Measurements from ENCODE around the gene SLC32A1. TPM values are rescaled to one million over a fixed set of nuclear protein-coding genes. Genes with fewer than 3 reads are reported as not detected.

The SLC32A1 gene
- total and polyA plus RNA-seq, 2 of the 13 experiments (the other 11 are each of a cell fraction or from before 2014, with no cell fraction given) = not detected

GRCh38 chr20:38726804-38727606 is 2.7 kb downstream of the SLC32A1 start (continued):
- TF ChIP-seq, protein P1, sequence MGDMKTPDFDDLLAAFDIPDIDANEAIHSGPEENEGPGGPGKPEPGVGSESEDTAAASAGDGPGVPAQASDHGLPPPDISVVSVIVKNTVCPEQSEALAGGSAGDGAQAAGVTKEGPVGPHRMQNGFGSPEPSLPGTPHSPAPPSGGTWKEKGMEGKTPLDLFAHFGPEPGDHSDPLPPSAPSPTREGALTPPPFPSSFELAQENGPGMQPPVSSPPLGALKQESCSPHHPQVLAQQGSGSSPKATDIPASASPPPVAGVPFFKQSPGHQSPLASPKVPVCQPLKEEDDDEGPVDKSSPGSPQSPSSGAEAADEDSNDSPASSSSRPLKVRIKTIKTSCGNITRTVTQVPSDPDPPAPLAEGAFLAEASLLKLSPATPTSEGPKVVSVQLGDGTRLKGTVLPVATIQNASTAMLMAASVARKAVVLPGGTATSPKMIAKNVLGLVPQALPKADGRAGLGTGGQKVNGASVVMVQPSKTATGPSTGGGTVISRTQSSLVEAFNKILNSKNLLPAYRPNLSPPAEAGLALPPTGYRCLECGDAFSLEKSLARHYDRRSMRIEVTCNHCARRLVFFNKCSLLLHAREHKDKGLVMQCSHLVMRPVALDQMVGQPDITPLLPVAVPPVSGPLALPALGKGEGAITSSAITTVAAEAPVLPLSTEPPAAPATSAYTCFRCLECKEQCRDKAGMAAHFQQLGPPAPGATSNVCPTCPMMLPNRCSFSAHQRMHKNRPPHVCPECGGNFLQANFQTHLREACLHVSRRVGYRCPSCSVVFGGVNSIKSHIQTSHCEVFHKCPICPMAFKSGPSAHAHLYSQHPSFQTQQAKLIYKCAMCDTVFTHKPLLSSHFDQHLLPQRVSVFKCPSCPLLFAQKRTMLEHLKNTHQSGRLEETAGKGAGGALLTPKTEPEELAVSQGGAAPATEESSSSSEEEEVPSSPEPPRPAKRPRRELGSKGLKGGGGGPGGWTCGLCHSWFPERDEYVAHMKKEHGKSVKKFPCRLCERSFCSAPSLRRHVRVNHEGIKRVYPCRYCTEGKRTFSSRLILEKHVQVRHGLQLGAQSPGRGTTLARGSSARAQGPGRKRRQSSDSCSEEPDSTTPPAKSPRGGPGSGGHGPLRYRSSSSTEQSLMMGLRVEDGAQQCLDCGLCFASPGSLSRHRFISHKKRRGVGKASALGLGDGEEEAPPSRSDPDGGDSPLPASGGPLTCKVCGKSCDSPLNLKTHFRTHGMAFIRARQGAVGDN (CRISPR knock-in tag; IDR thresholded peaks at IDR 0.05) = no peak
- TF ChIP-seq ZNF652 (CRISPR knock-in tag; IDR thresholded peaks at IDR 0.05; ENCODE audit: borderline replicate concordance, low read depth) (no peak), ZKSCAN5 (CRISPR knock-in tag; IDR thresholded peaks at IDR 0.05) (no peak), ZNF660 (CRISPR knock-in tag; IDR thresholded peaks at IDR 0.05; ENCODE audit: borderline replicate concordance, low read depth) (no peak), ZBTB40 (IDR thresholded peaks at IDR 0.05) (no peak), ZBTB40 (CRISPR knock-in tag; IDR thresholded peaks at IDR 0.05) (no peak), ZNF225 (CRISPR knock-in tag; IDR thresholded peaks at IDR 0.05) (no peak), PLSCR1 (CRISPR knock-in tag; IDR thresholded peaks at IDR 0.05; ENCODE audit: borderline replicate concordance) (no peak), ZNF317 (CRISPR knock-in tag; IDR thresholded peaks at IDR 0.05) (no peak), PHF20 (CRISPR knock-in tag; IDR thresholded peaks at IDR 0.05) (no peak), NFIC (IDR thresholded peaks at IDR 0.05; ENCODE audit: low read length) (no peak), KDM6A (CRISPR knock-in tag; IDR thresholded peaks at IDR 0.05; ENCODE audit: low read depth) (no peak)
- TF ChIP-seq, protein P2, sequence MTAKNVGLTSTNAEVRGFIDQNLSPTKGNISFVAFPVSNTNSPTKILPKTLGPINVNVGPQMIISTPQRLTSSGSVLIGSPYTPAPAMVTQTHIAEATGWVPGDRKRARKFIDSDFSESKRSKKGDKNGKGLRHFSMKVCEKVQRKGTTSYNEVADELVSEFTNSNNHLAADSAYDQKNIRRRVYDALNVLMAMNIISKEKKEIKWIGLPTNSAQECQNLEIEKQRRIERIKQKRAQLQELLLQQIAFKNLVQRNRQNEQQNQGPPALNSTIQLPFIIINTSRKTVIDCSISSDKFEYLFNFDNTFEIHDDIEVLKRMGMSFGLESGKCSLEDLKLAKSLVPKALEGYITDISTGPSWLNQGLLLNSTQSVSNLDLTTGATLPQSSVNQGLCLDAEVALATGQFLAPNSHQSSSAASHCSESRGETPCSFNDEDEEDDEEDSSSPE (CRISPR knock-in tag; IDR thresholded peaks at IDR 0.05) = no peak
